Fibroblast of the conjunctiva (primary cell): ENCODE data around the gene HK3.

Experiments used
- DNase-seq: peaks from one replicate; pipeline ENCODE4 v3.0.0-alpha.2; 2010; ENCODE audit warnings: low read depth

The HK3 gene

GRCh38 chr5:176849611-176850227 is 49.4 kb downstream of the HK3 start:
- no peak for DNase-seq

GRCh38 chr5:176848651-176849050 is 50.5 kb downstream of the HK3 start:
- no peak for DNase-seq

- DNase-seq: no peak
These were observed 51.3 kb downstream of the HK3 start for GRCh38 chr5:176847726-176848290.

- DNase-seq: no peak
These were observed 52.0 kb downstream of the HK3 start for GRCh38 chr5:176847148-176847547.

- DNase-seq: no peak
These were observed 52.6 kb downstream of the HK3 start for GRCh38 chr5:176846335-176847140.

- DNase-seq: no peak
These were observed 53.8 kb downstream of the HK3 start for GRCh38 chr5:176845392-176845713.

GRCh38 chr5:176844706-176845391 is 54.3 kb downstream of the HK3 start:
- no peak for DNase-seq

- DNase-seq: no peak
These were observed 54.9 kb downstream of the HK3 start for GRCh38 chr5:176844281-176844680.

- no peak for DNase-seq
These were observed 55.5 kb downstream of the HK3 start for GRCh38 chr5:176843673-176844072.

GRCh38 chr5:176837707-176838115 is 61.4 kb downstream of the HK3 start:
- DNase-seq: peak; percentile 70

- DNase-seq: no peak
These were observed 62.1 kb downstream of the HK3 start for GRCh38 chr5:176836811-176837706.

GRCh38 chr5:176835918-176836317 is 63.2 kb downstream of the HK3 start:
- DNase-seq: no peak

GRCh38 chr5:176833286-176833685 is 65.9 kb downstream of the HK3 start:
- no peak for DNase-seq

- DNase-seq: no peak
These were observed 67.0 kb downstream of the HK3 start for GRCh38 chr5:176832162-176832561.

GRCh38 chr5:176831425-176831824 is 67.7 kb downstream of the HK3 start:
- no peak for DNase-seq

- no peak for DNase-seq
These were observed 68.1 kb downstream of the HK3 start for GRCh38 chr5:176830995-176831423.
